Posterior vena cava (tissue), 2 donors: ENCODE measurements around the gene VPS13D. TPM values are rescaled to one million over a fixed set of nuclear protein-coding genes. Genes with fewer than 3 reads are reported as not detected.

Source experiments
- DNase-seq: peaks from one replicate; pipeline ENCODE4 v3.0.0-alpha.2; 2020; ENCODE audit warnings: low spot score
- intact Hi-C, 2 donors: fragments of 100-400 bp; cut with DNase I; formaldehyde crosslinking; loops; one replicate each; pipeline versions ENCODE4 v1.14.1 to v1.14.2; 2022 to 2023
- microRNA-seq, 2 donors: library from miRNA; unstranded; fragments of <30 nt; microRNA quantifications; one replicate each; pipeline ENCODE4 v1.2.0, GENCODE V29; 2020 to 2021; ENCODE audit warnings: borderline microRNAs expressed in 2 of 2
- total RNA-seq, 2 donors: library from RNA; stranded (reverse); fragmentation: NEBNext Ultra II Directional; extraction: Animal tissue kit (Norgen Biotek cat#: 25700); gene quantifications; one replicate each; pipeline ENCODE4 v1.2.1, GENCODE V29; 2021
- donor health status: DM: yes; HTN: yes; CAD: no.
- donor health status: DM: yes; HTN: yes; CAD: no.

VPS13D gene
- total RNA-seq, 2 donors from 2014 or later, result 74.9 to 96.7 TPM

GRCh38 chr1:12555411-12556367 lies 325.9 kb downstream of the VPS13D start:
- DNase-seq, result peak; percentile 49
- intact Hi-C loops, result no loop called here

DNA sequence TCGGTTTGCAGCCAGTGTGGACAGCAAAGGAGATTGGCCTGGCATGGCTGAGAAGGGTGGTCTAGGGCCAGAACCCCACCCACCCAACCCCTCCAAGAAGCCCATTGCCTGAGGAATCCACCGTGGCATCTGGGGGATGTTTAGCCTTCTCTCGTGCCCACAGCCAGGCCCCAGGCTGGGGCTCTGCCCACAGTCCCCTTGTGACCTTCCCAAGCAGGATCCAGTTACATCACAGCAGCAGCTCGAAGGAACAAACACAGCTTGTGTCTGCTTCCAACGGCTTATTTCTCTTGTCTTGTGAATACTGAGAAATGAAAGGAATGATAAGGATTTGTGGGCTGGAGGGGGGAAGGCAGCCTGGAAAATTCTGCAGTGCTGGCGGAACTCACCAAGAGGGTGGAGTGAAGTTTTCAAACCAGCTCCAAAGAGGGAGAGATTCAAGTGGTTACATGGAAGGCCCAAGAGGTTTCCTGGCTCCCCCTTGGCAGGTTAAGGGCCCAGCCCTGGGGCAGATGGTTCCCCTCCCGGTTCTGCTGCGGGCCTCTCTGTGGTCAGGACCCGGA lies 326.6 kb downstream of the VPS13D start:
- peak; percentile 88 for DNase-seq
- intact Hi-C loops, result no loop called here

- peak; percentile 64 for DNase-seq
- intact Hi-C loops, result no loop called here
Observed at GRCh38 chr1:12556957-12557935, 327.4 kb downstream of the VPS13D start.

DNA sequence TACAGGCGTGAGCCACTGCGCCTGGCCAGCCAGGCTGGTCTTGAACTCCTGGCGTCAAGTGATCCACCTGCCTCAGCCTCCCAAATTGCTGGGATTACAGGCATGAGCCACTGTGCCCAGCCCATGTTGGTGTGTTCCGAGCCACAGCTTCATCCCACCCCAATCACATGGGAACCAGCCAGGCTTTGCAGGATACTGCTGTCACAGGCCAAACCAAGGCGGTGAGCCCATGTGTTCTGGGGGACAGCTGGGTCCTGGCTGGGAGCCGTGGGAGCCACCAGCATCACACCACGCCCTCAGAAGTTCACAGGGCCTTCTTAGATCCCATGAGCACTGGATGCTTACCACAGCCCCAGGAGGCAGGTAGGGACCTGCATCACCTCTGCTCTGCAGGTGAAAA lies 331.3 kb downstream of the VPS13D start:
- DNase-seq, result no peak
- intact Hi-C loops, result no loop called here

Small RNA genes within 50 kb of the gene (microRNA-seq; reads per million reads assigned to microRNA genes)
- 0 to 0.52 reads per million in 2 donors for gene MIR4632

Other genes with a start within 250 kb of the VPS13D start
- gene MFN2, start 249.6 kb upstream of the VPS13D start, total RNA-seq, result 100 to 1,000 TPM in 1 of 2 donors, 10 to 100 TPM in 1; 94.8 to 102 TPM
- gene MIIP, start 210.5 kb upstream of the VPS13D start, total RNA-seq, result 10 to 100 TPM; 22.4 to 22.7 TPM
- gene TNFRSF8, start 166.7 kb upstream of the VPS13D start, total RNA-seq, result 1 to 10 TPM in 1 of 2 donors, under 1 TPM in 1; 1.00 to 1.3 TPM
- gene TNFRSF1B, start 63.0 kb upstream of the VPS13D start, total RNA-seq, result 10 to 100 TPM; 37.6 to 38.1 TPM